Sigmoid colon (tissue), 7 donors: Measurements from ENCODE around the gene CASKIN2. TPM values are rescaled to one million over a fixed set of nuclear protein-coding genes. Genes with fewer than 3 reads are reported as not detected.

Experiments
- DNase-seq: peaks from one replicate; pipeline ENCODE4 v3.0.0-alpha.2; 2019
- H3K27ac ChIP-seq, 4 donors: fragments of 200-600 bp; sonication (generic); one replicate each; pipeline ENCODE4 v1.5.1; 2016 to 2019; ENCODE audit warnings: mild to moderate bottlenecking in 1 of 4
- H3K27me3 ChIP-seq, 3 donors: fragments of 200-600 bp; sonication (generic); one replicate each; pipeline ENCODE4 v1.5.1; 2019; ENCODE audit warnings: mild to moderate bottlenecking in 1 of 3
- H3K36me3 ChIP-seq, 4 donors: fragments of 200-600 bp; sonication (generic); one replicate each; pipeline ENCODE4 v1.5.1; 2016 to 2019
- H3K4me1 ChIP-seq, 4 donors: fragments of 200-600 bp; sonication (generic); one replicate each; pipeline ENCODE4 v1.5.1; 2017 to 2019
- H3K4me3 ChIP-seq, 4 donors: fragments of 200-600 bp; sonication (generic); one replicate each; pipeline ENCODE4 v1.5.1; 2017 to 2019; ENCODE audit warnings: mild to moderate bottlenecking in 2 of 4, moderate library complexity in 1 of 4
- H3K9me3 ChIP-seq, 4 donors: fragments of 200-600 bp in 3 of 4; sonication (generic) in 3 of 4; one replicate each; pipeline versions ENCODE4 v1.5.1 to v1.6.1; 2013 to 2019
- CTCF ChIP-seq, 4 experiments: fragments of 450-650 bp in 3 of 4; fragments of 200-600 bp in 1 of 4; IDR thresholded peaks; one replicate each; pipeline ENCODE4 v1.5.1; 2016 to 2019; ENCODE audit warnings: antibody characterized with exemption in 4 of 4, mild to moderate bottlenecking in 3 of 4, moderate library complexity in 2 of 4
- EP300 ChIP-seq, 4 donors: sonication (generic); formaldehyde crosslinking; IDR thresholded peaks; one replicate each; pipeline ENCODE4 v1.6.1; 2017; ENCODE audit warnings: antibody characterized with exemption in 4 of 4
- POLR2A ChIP-seq, 2 donors: fragments of 450-650 bp; IDR thresholded peaks; one replicate each; pipeline ENCODE4 v1.6.1; 2016; ENCODE audit warnings: antibody characterized with exemption in 2 of 2, mild to moderate bottlenecking in 2 of 2, moderate library complexity in 2 of 2
- POLR2AphosphoS5 ChIP-seq, 4 donors: sonication (generic); formaldehyde crosslinking; IDR thresholded peaks; one replicate each; pipeline ENCODE4 v1.6.1; 2017; ENCODE audit warnings: antibody characterized with exemption in 4 of 4
- WGBS, 2 donors: extraction: QIAGEN DNeasy Blood & Tissue Kit; methylation state at CpG; one replicate each; pipeline ENCODE4 v1.1.7; 2013; 5-methylcytosine and 5-hydroxymethylcytosine counted together
- intact Hi-C: fragments of 100-400 bp; cut with DNase I; formaldehyde crosslinking; loops from one replicate; pipeline ENCODE4 v1.15.1; 2023
- polyA plus RNA-seq, 3 donors: library from polyadenylated mRNA; stranded (reverse); fragments of 200-250 nt; gene quantifications; one replicate each; pipeline ENCODE4 v1.2.3, GENCODE V29; 2013
- total RNA-seq, 4 donors: library from RNA; depleted of rRNA; stranded (reverse); fragments of >200 nt; gene quantifications; one replicate each; pipeline ENCODE4 v1.1.0, GENCODE V29; 2016
- donor health status: healthy with polysubstance abuse.
- donor health status: Bipolar disorder and iron deficiency.
- donor health status: healthy.

Gene CASKIN2
- total and polyA plus RNA-seq, 7 donors: 4.8 to 14.7 (median 10.2) TPM

DNA sequence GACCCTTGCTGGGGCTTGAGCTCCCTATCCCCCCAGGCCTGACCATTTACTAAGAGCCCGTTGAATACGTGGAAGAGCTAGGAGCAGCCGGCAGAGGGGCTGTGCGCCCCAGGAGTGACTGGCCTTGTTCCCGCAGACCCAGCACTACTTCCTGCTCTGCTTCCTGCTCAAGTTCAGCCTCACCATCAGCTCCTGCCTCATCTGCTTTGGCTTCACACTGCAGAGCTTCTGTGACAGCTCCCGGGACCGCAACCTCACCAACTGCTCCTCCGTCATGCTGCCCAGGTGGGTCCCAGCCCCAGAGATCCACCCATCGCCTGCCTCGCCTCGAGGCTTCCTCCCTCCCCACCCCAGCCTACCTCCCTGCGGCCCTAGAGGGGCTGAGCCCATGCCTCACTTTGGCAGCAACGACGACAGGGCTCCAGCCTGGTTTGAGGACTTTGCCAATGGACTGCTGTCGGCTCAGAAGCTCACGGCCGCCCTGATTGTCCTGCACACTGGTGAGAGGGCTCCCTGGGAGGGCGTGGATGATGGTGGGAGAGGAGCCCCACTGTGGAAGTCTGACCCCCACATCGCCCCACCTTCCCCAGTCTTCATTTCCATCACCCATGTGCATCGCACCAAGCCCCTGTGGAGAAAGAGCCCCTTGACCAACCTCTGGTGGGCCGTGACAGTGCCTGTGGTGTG is 17.2 kb downstream of the CASKIN2 start:
- no peaks in the 10 kb centered on the region for H3K27me3 ChIP-seq
- no peak for DNase-seq
- peaks cover 0 to 40% (median 20%) of the 10 kb centered on the region in 4 donors for H3K4me1 ChIP-seq
- no peaks in the 10 kb centered on the region for H3K9me3 ChIP-seq
- intact Hi-C loops: no loop called here
- H3K36me3 ChIP-seq: peaks cover 29 to 77% (median 48%) of the 10 kb centered on the region in 4 donors
- WGBS, 2 donors: 67 to 89% methylated on average over 21 of the region's 21 CpGs
- no peak overlapping the region for H3K4me3 ChIP-seq
- TF ChIP-seq EP300 (IDR thresholded peaks at IDR 0.05) (no peak), POLR2A (IDR thresholded peaks at IDR 0.05) (no peak), POLR2AphosphoS5 (IDR thresholded peaks at IDR 0.05) (no peak), CTCF (IDR thresholded peaks at IDR 0.05) (no peak)
- peak overlapping the region in 1 of 4 donors; percentile 56 for H3K27ac ChIP-seq

DNA sequence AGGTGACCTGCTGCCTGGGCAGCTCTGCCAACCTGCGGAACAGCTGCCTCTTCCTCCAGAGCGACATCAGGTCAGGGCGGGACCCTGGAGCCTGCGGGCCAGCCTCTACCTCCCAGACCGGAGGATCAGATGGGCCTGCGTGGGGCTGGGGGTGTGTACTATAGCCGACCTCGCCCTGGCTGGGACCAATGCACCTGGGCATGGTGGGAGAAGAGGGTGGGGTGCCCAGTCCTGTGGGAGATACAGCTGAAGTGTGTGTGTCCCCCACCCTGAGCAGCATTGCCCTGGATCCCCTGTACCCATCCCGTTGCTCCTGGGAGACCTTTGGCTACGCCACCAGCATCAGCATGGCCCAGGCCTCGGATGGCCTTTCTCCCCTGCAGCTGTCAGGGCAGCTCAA is 19.3 kb downstream of the CASKIN2 start:
- WGBS, 2 donors: 90 to 94% methylated on average over 11 of the region's 11 CpGs
- no peak overlapping the region for H3K27ac ChIP-seq
- peaks cover 0 to 26% (median 9%) of the 10 kb centered on the region in 4 donors for H3K4me1 ChIP-seq
- H3K36me3 ChIP-seq: peaks cover 46 to 88% (median 60%) of the 10 kb centered on the region in 4 donors
- intact Hi-C loops: no loop called here
- H3K27me3 ChIP-seq: no peaks in the 10 kb centered on the region
- TF ChIP-seq POLR2A (IDR thresholded peaks at IDR 0.05): no peak
- TF ChIP-seq POLR2AphosphoS5 (IDR thresholded peaks at IDR 0.05): no peak
- TF ChIP-seq CTCF (IDR thresholded peaks at IDR 0.05): no peak
- TF ChIP-seq EP300 (IDR thresholded peaks at IDR 0.05): no peak
- DNase-seq: no peak
- H3K9me3 ChIP-seq: no peaks in the 10 kb centered on the region
- H3K4me3 ChIP-seq: no peak overlapping the region

DNA sequence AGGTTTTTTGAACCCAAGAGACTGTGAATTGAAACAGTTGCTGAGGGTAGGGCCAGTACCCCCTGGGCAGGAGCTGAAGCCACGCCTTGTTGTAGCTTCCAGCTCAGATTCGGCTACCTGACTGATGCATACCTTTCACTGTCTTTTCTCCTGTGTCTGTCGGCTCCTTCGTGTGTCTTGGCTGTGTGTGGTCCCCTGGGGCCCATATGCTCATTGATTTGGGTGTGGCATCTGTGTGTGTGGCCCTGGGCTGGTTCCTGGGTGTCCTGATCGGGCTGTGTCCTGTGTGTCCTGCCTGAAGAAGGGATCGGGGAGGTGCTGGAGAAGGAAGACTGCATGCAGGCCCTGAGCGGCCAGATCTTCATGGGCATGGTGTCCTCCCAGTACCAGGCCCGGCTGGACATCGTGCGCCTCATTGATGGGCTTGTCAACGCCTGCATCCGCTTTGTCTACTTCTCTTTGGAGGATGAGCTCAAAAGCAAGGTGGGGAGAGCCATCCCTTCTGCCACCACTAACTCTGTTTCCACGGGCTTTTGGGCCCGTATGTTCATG is 20.9 kb downstream of the CASKIN2 start:
- H3K27me3 ChIP-seq: no peaks in the 10 kb centered on the region
- H3K36me3 ChIP-seq: peaks cover 46 to 81% (median 62%) of the 10 kb centered on the region in 4 donors
- intact Hi-C loops: no loop called here
- no peak for DNase-seq
- WGBS, 2 donors: 95% methylated on average over 14 of the region's 14 CpGs
- TF ChIP-seq POLR2AphosphoS5 (IDR thresholded peaks at IDR 0.05) (no peak), CTCF (IDR thresholded peaks at IDR 0.05) (no peak), EP300 (IDR thresholded peaks at IDR 0.05) (no peak), POLR2A (IDR thresholded peaks at IDR 0.05) (no peak)
- H3K4me1 ChIP-seq: peaks cover 0 to 10% (median 3%) of the 10 kb centered on the region in 4 donors
- H3K9me3 ChIP-seq: no peaks in the 10 kb centered on the region
- H3K4me3 ChIP-seq: no peak overlapping the region
- no peak overlapping the region for H3K27ac ChIP-seq

DNA sequence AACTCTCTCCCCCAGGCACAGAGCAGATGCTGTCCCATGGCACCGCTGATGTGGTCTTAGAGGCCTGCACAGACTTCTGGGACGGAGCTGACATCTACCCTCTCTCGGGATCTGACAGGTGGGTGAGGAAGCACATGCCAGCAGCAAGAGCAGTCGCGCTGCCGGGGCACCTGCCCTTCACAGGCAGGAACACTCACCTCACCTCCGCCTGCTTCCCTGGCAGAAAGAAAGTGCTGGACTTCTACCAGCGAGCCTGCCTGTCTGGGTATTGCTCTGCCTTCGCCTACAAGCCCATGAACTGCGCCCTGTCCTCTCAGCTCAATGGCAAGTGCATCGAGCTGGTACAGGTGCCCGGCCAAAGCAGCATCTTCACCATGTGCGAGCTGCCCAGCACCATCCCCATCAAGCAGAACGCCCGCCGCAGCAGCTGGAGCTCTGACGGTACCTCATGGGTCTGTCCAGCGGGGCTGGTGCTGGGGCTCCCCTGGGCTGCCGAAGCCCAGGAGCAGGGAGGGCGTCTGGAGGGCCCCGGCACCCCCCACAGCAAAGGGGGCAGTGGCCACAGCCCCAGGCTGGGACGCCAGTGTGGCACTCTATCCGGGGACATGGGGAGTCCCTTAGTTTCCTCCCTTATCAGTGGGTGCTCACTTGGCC is 21.7 kb downstream of the CASKIN2 start:
- no peak overlapping the region for H3K27ac ChIP-seq
- H3K9me3 ChIP-seq: no peaks in the 10 kb centered on the region
- no peak for DNase-seq
- TF ChIP-seq CTCF (IDR thresholded peaks at IDR 0.05): no peak
- no peak for TF ChIP-seq POLR2A (IDR thresholded peaks at IDR 0.05)
- no peak for TF ChIP-seq POLR2AphosphoS5 (IDR thresholded peaks at IDR 0.05)
- H3K4me1 ChIP-seq: peaks cover 0 to 2% (median 0%) of the 10 kb centered on the region in 4 donors
- peaks cover 46 to 81% (median 62%) of the 10 kb centered on the region in 4 donors for H3K36me3 ChIP-seq
- H3K4me3 ChIP-seq: no peak overlapping the region
- no peaks in the 10 kb centered on the region for H3K27me3 ChIP-seq
- intact Hi-C loops: no loop called here
- WGBS, 2 donors: 97% methylated on average over 23 of the region's 23 CpGs
